GM18511 (cell line): Measurements from ENCODE around the gene ZCCHC2.

Source experiments
- ATAC-seq: cut with Tn5 transposase; IDR thresholded peaks from one replicate; pipeline ENCODE4 v1.9.1; 2021; ENCODE audit warnings: mild to moderate bottlenecking, moderate library complexity; ENCODE audit not compliant: unreplicated experiment

Gene ZCCHC2

DNA sequence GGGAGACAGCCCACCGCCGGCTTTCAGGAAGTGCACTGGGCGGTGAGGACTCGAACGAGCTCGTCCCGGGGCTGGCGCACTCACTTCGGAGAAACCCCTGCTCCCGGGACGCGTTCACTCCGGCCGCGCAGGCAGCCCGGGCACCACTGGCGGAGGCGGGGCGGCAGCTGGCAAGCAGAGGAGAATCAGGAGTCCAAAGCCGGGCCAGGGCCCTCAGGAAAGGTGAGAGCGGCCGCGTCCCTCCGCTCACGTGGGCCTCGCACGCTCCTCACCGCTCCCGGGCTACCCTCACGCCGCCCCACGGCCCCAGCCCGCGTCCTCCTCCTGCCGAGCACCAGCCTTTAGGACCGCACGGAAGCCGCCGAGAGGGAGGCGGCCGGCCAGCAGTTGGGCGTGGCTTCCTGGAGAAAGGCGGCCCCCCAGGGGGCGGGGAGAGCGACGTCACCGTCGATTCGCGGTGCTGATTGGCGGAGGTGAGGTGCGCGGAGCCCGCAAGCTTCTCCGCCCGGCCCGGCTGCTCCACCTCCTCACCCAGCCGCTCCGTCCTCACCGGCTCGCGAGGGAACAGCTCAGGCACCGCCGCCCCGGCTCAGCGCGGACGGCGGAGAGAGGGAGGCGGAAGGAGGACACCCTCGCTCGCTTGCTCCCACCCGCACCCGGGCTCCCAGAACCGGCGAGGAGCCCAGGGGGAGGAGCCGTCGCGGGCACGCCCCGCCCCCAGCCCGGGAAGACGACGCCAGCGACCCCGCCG, at the start of gene ZCCHC2:
Gene ZCCHC2, plus strand, starts transcription at position 522 of the 751 bp plus-strand sequence. CDS start 400 bp downstream, outside the sequence.
- ATAC-seq = peak; percentile 70

DNA sequence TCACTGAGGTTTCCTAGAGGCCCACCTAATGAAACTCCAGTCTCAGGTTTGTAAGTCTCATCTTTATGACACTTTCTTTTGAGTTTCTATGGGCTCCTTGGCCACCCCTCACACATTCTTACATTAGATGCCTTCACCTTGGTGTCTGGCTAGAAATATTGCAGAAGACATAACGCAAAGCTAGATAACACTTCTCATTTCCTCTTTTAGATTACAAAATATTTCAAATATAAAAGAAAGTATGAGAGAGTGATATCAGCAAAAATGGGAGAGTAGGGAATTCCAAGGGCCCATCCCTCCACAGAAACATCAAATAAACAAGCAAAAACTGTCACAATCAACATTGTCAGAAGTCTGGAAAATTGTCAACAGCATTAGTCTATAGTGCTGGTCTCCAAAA, 43.3 kb upstream of the ZCCHC2 start:
- ATAC-seq = no peak

DNA sequence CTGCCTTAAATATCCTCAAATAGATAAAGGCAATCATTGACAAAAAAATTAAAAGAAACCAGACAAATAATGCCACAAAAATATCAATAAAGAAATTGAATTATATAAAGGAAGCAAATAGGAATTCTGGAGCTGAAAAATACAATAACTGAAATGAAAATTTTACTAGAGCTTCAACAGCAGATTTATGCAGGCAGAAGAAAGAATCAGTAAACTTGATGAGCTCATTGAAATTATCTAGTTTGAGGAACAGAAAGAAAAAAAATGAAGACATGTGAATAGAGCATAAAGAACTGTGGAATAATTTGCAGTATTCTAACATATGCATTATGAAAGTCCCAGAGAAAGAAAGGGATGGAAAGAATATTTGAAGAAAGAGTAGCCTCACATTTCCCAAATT, 41.9 kb upstream of the ZCCHC2 start:
- no peak for ATAC-seq

DNA sequence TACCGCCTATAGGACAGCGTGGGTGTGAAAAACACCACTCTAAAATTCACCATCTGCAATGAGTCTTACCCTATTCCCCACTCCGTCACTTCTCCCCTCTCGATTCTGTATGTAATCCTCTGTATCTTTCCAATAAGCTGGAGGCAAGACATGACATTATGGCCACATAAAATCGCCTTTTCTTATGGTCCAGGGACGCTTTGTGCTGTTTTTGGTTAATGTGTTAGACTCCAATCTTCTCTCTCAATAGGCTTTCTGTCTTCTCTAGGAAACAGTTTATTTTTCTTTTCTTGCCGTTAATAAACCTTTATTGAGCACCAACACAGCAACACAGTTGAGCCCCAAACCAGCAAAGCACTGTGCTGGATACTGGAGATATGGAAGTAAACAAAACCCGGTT, 37.9 kb upstream of the ZCCHC2 start:
- ATAC-seq = no peak

DNA sequence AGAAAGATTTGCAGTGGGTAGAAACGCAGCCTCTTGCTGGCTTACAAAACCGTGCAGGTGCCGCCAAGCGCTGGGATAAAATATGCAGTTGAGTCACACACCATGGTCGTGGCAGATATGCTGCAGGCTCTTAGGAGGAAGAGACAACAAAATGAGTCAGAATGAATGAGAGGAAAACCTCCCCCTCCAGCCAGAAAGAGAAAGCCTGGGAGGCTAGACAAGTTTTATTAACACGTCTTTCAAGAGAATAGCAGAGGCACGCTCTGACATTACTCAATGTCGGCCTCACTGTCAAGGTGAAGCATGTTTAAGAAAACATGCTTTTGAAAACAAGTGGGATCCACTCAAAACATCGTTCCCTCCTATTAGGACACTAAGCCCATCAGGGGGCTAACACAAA, 37.1 kb upstream of the ZCCHC2 start:
- ATAC-seq = no peak

DNA sequence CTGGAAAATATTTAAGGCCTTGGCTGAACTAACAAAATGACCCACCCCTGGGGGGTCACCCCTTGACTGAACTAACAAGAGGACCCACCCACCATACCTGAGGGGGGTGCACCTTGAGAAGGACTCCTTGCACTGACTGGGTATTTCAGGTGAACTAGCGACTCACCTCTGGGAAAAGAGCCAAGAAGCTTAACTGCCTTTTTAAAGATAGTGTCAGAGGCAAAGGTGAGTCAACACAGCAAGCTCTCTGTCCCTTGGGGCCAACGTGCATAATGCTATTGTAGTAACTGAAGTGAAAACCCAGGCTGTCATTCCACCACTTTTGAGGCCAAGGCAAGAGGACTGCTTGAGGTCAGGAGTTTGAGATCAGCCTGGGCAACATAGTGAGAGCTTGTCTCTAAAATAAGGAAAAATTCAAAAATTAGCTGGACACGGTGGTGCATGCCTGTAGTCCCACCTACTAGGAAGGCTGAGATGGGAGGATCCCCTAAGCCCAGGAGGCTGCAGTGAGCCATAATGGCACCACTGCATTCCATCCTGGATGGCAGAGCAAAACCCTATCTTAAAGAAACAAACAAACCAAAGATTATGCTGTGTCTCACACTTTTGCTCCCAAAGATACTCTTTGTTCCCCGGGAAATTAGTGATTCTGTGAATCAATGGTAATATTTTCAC, 36.4 kb upstream of the ZCCHC2 start:
- peak; percentile 76 for ATAC-seq

DNA sequence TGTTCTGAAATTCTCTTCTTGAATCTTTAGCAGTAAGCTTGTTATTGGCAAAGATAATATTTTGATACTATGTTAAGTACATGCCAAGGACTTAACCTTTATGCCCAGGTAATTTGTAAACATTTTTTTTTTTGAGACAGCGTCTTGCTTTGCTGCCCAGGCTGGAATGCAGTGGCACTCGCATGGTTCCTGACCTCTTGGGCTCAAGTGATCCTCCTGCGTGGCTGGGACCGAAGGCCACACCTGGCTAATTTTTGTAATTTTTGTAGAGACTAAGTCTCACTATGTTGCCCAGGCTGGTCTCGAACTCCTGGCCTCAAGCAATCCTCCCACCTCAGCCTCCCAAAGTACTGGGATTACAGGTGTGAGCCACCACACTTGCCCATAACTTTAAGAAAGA, 35.7 kb upstream of the ZCCHC2 start:
- no peak for ATAC-seq

DNA sequence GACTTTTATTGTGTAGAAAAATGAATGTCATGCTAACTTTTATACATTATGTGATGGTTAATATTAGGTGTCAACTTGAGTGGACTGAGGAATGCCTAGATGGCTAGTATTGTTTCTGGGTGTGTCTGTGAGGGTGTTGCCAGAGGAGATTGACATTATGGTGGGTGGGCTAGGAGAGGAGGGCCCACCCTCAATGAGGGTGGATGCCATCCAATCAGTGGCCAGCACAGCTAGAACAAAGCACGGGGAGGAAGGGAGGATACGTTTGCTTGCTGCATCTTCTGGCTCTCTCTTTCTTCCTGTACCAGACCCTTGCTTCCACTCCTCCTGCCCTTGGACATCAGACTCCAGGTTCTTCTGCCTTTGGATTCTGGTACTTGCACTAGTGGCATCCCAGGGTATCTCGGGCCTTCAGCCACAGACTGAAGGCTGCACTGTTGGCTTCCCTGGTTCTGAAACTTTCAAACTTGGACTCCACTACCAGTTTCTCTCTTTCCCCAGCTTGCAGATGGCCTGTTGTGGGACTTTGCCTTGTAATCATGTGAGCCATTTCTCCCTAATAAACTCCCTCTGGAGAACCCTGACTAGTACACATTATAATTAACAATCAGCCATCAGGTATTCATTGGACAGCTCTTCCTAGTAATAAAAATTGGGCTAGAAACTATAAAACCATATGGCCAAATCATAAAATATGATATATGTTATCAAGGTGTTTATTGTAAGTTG, 31.7 kb upstream of the ZCCHC2 start:
- ATAC-seq = no peak

DNA sequence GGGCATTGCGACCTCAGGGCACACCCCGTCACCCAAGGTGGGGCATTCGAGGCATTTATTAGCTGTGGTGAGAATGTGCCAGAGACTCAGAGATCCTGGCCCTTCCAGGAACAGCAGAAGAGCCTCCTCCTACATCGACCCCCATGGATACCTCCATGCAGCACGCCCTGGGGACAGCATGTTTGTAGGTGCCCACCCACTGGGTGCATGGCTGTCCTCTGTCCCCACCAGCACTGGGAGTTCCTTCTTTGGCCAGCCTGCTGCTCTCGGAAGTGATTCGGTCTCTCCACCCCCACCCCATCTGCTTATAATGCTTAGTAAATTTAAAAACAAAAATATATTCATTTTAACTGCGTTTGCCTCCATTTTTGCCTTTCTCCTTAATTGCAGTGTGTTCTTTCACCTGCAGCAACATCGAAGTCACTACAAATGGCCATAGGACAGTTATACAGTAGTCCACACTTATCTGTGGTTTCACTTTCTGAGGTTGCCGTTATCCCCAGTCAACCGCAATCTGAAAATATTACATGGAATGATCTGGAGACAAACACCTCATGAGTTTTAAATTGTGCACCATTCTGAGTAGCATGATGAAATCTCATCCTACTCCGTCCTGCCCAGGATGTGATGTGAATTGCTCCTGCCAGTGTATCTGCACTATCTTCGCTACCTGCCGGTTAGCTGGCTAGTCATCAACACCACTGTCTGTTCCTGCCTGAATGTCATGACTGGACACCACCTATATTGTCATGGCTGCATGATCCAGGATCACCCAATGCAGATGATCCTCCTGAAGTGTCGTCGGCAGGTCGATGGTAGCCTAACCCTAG, 29.6 kb upstream of the ZCCHC2 start:
- no peak for ATAC-seq

DNA sequence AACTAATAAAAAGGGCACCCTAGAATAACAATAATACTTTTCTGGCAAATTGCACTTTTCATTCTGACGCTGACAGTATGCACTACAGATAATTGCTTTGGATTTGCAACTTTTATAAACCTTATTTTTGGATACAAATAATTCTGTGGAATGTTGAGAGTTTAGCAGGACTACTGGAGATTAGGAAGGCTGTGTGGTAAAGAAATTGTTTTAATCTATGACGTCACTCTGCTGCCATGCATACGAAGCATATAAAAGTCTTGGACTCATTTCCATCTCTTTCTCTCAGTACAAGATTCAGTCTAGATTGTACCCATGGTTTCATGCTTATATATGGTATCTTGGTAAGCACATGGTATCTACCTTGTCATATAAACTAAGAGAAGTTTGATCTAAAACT, 28.1 kb upstream of the ZCCHC2 start:
- ATAC-seq = no peak

DNA sequence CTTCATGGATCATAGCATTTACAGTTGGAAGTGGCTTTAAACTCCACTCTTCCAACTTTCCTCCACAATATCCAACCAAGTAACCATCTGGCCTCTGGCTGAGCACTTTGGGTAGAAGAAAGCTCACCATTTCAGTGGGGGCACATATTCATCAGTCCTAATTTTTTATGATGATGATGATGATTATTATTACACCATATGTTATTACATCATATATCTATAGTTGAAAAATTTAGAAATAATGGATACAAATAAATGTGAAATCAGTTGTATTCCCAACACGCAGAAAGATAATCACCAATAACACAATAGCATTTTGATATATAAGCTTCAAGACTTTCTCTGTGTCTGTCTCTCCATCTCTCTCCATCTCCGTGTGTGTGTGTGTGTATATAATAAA, 26.6 kb upstream of the ZCCHC2 start:
- ATAC-seq = no peak

DNA sequence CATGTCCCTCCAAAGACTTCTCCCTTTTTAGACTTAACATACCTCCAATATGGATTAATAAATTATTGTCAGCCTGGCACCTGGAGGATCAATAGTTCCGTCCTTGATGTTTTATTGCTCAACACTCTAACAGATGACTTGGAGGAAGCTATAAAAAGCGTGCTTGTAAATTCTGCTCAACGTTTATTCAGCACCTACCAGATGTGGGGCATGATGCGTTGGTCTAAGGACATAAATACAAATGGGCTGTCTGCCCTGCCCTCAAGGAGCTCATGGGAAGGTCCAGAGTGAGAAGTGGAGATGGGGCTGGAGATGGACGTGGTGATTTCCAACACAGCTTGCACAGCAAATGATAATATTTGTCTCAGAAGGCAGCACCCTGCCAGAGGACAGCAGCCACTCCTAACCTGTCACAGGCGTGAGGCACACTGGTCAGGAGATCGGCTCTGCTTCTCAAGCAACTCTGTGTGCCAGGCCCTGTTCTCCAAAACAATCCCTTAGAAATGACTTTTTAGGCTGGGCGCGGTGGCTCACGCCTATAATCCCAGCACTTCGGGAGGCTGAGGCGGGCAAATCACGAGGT, 25.5 kb upstream of the ZCCHC2 start:
- no peak for ATAC-seq

DNA sequence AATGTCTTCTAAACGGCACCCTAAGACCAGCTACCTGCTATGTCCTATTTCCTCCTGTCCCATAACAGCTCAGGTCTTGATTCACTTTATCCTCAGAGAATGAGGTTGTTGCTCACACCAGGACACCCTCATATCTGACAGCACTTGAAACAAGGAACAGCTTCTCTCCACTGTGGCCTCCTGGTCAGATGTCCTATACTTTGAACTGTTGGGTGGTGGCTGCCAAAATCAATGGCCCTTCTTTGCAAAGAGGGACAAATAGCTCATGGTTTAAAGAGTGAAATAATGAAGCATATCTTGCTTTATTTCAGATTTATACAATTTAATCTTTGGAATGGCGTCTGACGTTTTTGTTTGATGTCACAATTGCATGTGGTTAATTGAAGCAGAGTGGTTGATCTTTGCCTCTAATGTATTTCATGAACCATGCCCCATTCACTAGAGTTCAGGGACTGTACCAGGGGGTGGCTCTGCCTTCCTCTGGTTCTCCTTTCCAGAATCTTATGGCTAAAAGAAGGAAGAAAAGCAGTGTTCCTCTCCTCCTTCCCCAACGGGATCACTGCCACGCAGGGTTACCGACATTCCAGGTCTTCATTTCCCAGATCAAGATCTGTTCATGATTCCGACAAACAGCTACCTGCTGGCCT, 24.1 kb upstream of the ZCCHC2 start:
- ATAC-seq = no peak

DNA sequence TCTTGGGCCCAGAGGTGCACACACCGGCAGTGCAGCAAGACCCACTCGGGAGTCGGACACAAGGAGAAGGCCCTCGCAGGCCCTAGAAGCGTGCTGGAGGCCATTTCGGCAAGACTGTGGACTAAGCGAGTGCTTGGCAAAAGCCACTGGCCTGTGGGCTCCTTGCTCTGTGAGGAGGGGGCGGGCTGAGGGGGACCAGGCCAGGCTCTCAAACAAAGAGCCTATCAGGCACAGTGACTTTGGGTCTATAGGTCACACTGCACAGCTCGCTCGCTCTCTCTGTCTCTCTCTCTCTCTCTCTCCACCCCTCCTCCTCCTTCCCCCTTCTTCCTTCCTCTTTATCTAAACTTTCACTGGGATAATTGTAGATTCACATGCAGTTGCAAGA, 23.6 kb upstream of the ZCCHC2 start:
- ATAC-seq = no peak

DNA sequence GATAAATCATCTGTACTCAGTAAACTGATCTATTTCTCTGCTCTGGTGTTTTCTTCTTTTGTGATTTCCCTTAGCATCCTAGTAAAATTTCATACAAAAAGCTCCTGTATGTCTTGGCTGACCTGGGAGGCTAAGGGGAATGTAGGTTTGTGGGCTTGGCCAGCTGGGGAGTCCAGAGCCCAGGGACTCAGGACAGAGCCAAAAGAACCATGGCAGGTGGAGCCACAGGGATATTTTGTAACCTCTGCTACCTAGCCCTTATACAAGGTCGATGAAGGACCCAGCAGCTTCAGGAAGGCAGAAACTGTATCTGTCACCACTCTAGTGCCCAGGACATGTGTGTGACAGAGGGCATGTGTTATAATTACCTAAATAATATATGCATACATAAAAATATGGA, 22.7 kb upstream of the ZCCHC2 start:
- ATAC-seq = no peak

DNA sequence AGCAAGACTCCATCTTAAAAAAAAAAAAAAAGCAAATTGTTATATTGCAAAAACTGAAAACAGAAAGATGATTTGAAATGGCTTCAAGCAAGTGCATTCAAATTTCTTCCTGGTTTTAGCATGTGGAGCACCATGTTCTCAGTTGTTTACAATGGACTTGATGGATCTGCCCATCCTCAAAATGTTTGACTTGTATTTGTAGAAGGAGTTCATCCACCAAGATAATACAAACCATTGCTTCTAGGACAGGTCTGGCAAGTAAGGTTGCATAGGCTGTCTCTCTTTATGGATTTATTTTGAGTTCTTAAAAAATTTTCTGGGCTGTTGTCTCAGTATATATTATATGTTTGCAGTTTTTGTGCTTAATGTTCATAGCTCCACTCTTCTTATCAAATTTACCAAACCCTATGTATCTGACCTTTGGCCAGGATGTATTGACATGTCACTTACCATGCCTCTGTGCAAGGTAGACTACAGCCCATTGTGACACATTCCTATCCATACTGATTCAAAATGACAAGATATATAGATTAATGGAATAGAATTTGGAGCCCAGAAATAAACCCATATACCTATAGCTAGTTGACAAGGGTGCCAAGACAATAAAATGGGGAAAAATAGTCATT, 21.7 kb upstream of the ZCCHC2 start:
- no peak for ATAC-seq

DNA sequence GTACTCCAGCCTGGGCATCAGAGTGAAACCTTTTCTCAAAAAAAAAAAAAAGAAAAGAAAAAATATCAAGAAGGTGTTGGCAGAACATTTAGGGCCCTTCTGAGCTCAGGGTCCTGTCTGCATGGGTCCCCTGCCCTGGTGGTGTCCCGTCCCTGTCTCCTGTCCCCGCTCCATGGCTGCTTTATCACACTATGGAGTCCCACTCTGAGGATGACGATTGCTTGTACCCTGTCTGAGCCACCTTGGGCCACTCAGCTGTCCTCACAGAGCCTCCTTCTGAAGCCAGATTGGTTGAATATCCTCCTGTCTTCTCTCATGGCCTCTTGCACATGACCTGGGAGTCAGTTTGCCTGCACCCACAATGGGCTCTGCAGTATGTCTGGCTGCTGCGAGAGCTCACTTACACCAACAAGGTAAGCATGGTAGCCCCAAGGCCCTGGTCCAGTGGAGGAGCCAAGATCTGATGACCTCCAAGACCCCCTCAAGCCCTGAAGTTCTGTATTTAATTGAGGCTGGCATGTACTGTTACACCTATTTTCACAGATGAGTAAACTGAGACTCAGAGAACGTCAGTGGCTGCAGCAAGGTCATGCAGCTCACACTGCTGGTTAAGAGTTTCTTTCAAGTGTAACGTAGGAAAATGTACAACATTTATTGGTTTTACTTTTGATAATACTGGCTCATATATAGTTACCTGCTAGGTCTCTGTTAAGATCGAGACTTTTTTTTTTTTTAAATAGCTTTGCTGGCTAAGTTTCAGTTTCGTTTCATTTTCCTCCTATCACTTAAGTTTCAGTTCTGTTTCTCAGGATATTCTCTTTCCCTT, 16.9 kb upstream of the ZCCHC2 start:
- peak; percentile 95 for ATAC-seq

DNA sequence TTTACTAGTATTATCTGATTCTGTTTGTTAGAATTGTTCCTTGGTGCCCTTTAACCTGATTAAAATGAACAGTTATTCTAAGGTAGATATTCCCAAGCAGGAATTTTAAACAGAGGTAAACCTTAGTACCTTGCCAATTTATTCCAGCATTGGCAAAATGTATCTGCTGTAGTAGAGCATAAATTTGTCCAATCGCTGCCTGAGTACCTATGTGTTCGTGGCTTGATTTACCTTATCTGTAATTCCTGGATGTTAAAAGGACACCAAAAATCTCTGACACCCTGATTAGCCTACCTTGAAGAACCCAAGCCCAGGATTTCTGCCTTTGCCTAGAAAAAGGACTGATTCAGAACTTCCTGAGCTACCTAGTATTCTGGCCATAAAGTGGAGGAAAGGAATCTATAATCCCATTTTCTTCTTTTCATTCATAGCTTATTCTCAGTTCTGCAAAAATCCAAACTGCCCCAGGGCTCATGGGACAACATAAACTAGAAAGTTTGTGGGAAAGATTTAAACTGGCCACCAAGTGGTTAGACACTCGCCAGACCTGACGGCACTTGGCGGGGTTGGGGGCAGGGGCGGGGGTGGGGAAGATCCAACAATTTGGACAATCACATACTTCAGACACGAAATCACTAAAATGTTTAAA, 16.2 kb upstream of the ZCCHC2 start:
- ATAC-seq = peak; percentile 24
